ENCODE data around the gene SCNN1A. TPM values are rescaled to one million over a fixed set of nuclear protein-coding genes. Genes with fewer than 3 reads are reported as not detected.
A peak's percentile ranks its signal among the peaks of the same experiment; 100 is the strongest.

Gene SCNN1A
- total RNA-seq, 4 donors from 2014 or later = 1.3 to 38.3 (median 7.3) TPM

GRCh38 chr12:6404390-6404789, 29.0 kb upstream of the SCNN1A start:
- Histone ChIP-seq H3K9me3 (no peaks in the 10 kb centered on the region), H3K27me3 (no peaks in the 10 kb centered on the region), H3K27ac (no peak overlapping the region), H3K4me3 (no peak overlapping the region), H3K4me1 (no peaks in the 10 kb centered on the region), H3K36me3 (no peaks in the 10 kb centered on the region)
- intact Hi-C loops (cut with DNase I; ENCODE audit: low total_unique reads) = no loop called here
- no peak for TF ChIP-seq POLR2A (IDR thresholded peaks at IDR 0.05)
- TF ChIP-seq CTCF (IDR thresholded peaks at IDR 0.05) = no peak
- no peak for DNase-seq

- DNase-seq = no peak
- H3K27me3 ChIP-seq = no peaks in the 10 kb centered on the region
- no peaks in the 10 kb centered on the region for H3K36me3 ChIP-seq
- TF ChIP-seq CTCF (IDR thresholded peaks at IDR 0.05) = no peak
- TF ChIP-seq POLR2A (IDR thresholded peaks at IDR 0.05) = no peak
- H3K4me3 ChIP-seq = no peak overlapping the region
- H3K9me3 ChIP-seq = no peaks in the 10 kb centered on the region
- H3K4me1 ChIP-seq = no peaks in the 10 kb centered on the region
- no peak overlapping the region for H3K27ac ChIP-seq
- intact Hi-C loops (cut with DNase I; ENCODE audit: low total_unique reads) = no loop called here
Observed at GRCh38 chr12:6399884-6400644, 24.7 kb upstream of the SCNN1A start.

GRCh38 chr12:6396031-6396430, 20.7 kb upstream of the SCNN1A start:
- no peaks in the 10 kb centered on the region for H3K4me1 ChIP-seq
- no peak for TF ChIP-seq CTCF (IDR thresholded peaks at IDR 0.05)
- TF ChIP-seq POLR2A (IDR thresholded peaks at IDR 0.05) = no peak
- intact Hi-C loops (cut with DNase I; ENCODE audit: low total_unique reads) = no loop called here
- DNase-seq = no peak
- H3K4me3 ChIP-seq = no peak overlapping the region
- H3K27me3 ChIP-seq = no peaks in the 10 kb centered on the region
- H3K9me3 ChIP-seq = no peaks in the 10 kb centered on the region
- no peaks in the 10 kb centered on the region for H3K36me3 ChIP-seq
- H3K27ac ChIP-seq = no peak overlapping the region

- Histone ChIP-seq H3K4me3 (no peak overlapping the region), H3K27ac (no peak overlapping the region), H3K27me3 (no peaks in the 10 kb centered on the region), H3K9me3 (no peaks in the 10 kb centered on the region), H3K36me3 (no peaks in the 10 kb centered on the region), H3K4me1 (no peaks in the 10 kb centered on the region)
- DNase-seq = no peak
- TF ChIP-seq CTCF (IDR thresholded peaks at IDR 0.05) = no peak
- intact Hi-C loops (cut with DNase I; ENCODE audit: low total_unique reads) = no loop called here
Observed at GRCh38 chr12:6394398-6394797, 19.0 kb upstream of the SCNN1A start.

- no peak for DNase-seq
- Histone ChIP-seq H3K4me1 (no peaks in the 10 kb centered on the region), H3K27me3 (no peaks in the 10 kb centered on the region), H3K36me3 (no peaks in the 10 kb centered on the region), H3K27ac (peak overlapping the region; percentile 67 to 71), H3K4me3 (no peak overlapping the region), H3K9me3 (no peaks in the 10 kb centered on the region)
- intact Hi-C loops (cut with DNase I; ENCODE audit: low total_unique reads) = no loop called here
- TF ChIP-seq POLR2A (IDR thresholded peaks at IDR 0.05) = no peak
- TF ChIP-seq CTCF (IDR thresholded peaks at IDR 0.05) = no peak
Observed at GRCh38 chr12:6393109-6393508, 17.7 kb upstream of the SCNN1A start.
